Measurements from ENCODE around the gene TST.

TST gene

GRCh38 chr22:36963302-36963701, 55.9 kb downstream of the TST start:
- peaks cover 18% of the 10 kb centered on the region for H3K27me3 ChIP-seq (ENCODE audit: insufficient read depth, low read length)
- H3K36me3 ChIP-seq (ENCODE audit: insufficient read depth, low read length) = no peaks in the 10 kb centered on the region
- H2AFZ ChIP-seq (ENCODE audit: low read length, unreplicated experiment) = no peak overlapping the region
- no peaks in the 10 kb centered on the region for H3K79me2 ChIP-seq (ENCODE audit: control insufficient read depth, insufficient read depth, low read length, unreplicated experiment)
- H3K27ac ChIP-seq (ENCODE audit: low read depth, low read length) = no peak overlapping the region
- peaks cover 3% of the 10 kb centered on the region for H3K4me1 ChIP-seq (ENCODE audit: control insufficient read depth, insufficient read depth, low read length, unreplicated experiment)
- no peak overlapping the region for H3K4me3 ChIP-seq (ENCODE audit: low read depth, low read length)

GRCh38 chr22:36961626-36962025, 57.6 kb downstream of the TST start:
- Histone ChIP-seq H3K36me3 (ENCODE audit: insufficient read depth, low read length) (no peaks in the 10 kb centered on the region), H3K4me3 (ENCODE audit: low read depth, low read length) (no peak overlapping the region), H3K79me2 (ENCODE audit: control insufficient read depth, insufficient read depth, low read length, unreplicated experiment) (no peaks in the 10 kb centered on the region), H2AFZ (ENCODE audit: low read length, unreplicated experiment) (no peak overlapping the region), H3K27ac (ENCODE audit: low read depth, low read length) (no peak overlapping the region), H3K27me3 (ENCODE audit: insufficient read depth, low read length) (peaks cover 18% of the 10 kb centered on the region), H3K4me1 (ENCODE audit: control insufficient read depth, insufficient read depth, low read length, unreplicated experiment) (no peaks in the 10 kb centered on the region)

Data from ACC112 (cell line).